Sigmoid colon (tissue), 7 donors: Measurements from ENCODE around the gene NOC3L. TPM values are rescaled to one million over a fixed set of nuclear protein-coding genes. Genes with fewer than 3 reads are reported as not detected.
A peak's percentile ranks its signal among the peaks of the same experiment; 100 is the strongest.
"Not testable (repeated sequence)": the region's sequence is repeated elsewhere in the genome, so short reads cannot be mapped to it uniquely, and the experiment has no call there.

ENCODE experiments used
- DNase-seq: peaks from one replicate; pipeline ENCODE4 v3.0.0-alpha.2; 2019
- H3K27ac ChIP-seq, 4 donors: fragments of 200-600 bp; sonication (generic); one replicate each; pipeline ENCODE4 v1.5.1; 2016 to 2019; ENCODE audit warnings: mild to moderate bottlenecking in 1 of 4
- H3K27me3 ChIP-seq, 3 donors: fragments of 200-600 bp; sonication (generic); one replicate each; pipeline ENCODE4 v1.5.1; 2019; ENCODE audit warnings: mild to moderate bottlenecking in 1 of 3
- H3K36me3 ChIP-seq, 4 donors: fragments of 200-600 bp; sonication (generic); one replicate each; pipeline ENCODE4 v1.5.1; 2016 to 2019
- H3K4me1 ChIP-seq, 4 donors: fragments of 200-600 bp; sonication (generic); one replicate each; pipeline ENCODE4 v1.5.1; 2017 to 2019
- H3K4me3 ChIP-seq, 4 donors: fragments of 200-600 bp; sonication (generic); one replicate each; pipeline ENCODE4 v1.5.1; 2017 to 2019; ENCODE audit warnings: mild to moderate bottlenecking in 2 of 4, moderate library complexity in 1 of 4
- H3K9me3 ChIP-seq, 4 donors: fragments of 200-600 bp in 3 of 4; sonication (generic) in 3 of 4; one replicate each; pipeline versions ENCODE4 v1.5.1 to v1.6.1; 2013 to 2019
- CTCF ChIP-seq, 4 experiments: fragments of 450-650 bp in 3 of 4; fragments of 200-600 bp in 1 of 4; IDR thresholded peaks; one replicate each; pipeline ENCODE4 v1.5.1; 2016 to 2019; ENCODE audit warnings: antibody characterized with exemption in 4 of 4, mild to moderate bottlenecking in 3 of 4, moderate library complexity in 2 of 4
- EP300 ChIP-seq, 4 donors: sonication (generic); formaldehyde crosslinking; IDR thresholded peaks; one replicate each; pipeline ENCODE4 v1.6.1; 2017; ENCODE audit warnings: antibody characterized with exemption in 4 of 4
- POLR2A ChIP-seq, 2 donors: fragments of 450-650 bp; IDR thresholded peaks; one replicate each; pipeline ENCODE4 v1.6.1; 2016; ENCODE audit warnings: antibody characterized with exemption in 2 of 2, mild to moderate bottlenecking in 2 of 2, moderate library complexity in 2 of 2
- POLR2AphosphoS5 ChIP-seq, 4 donors: sonication (generic); formaldehyde crosslinking; IDR thresholded peaks; one replicate each; pipeline ENCODE4 v1.6.1; 2017; ENCODE audit warnings: antibody characterized with exemption in 4 of 4
- WGBS, 2 donors: extraction: QIAGEN DNeasy Blood & Tissue Kit; methylation state at CpG; one replicate each; pipeline ENCODE4 v1.1.7; 2013; 5-methylcytosine and 5-hydroxymethylcytosine counted together
- intact Hi-C: fragments of 100-400 bp; cut with DNase I; formaldehyde crosslinking; loops from one replicate; pipeline ENCODE4 v1.15.1; 2023
- polyA plus RNA-seq, 3 donors: library from polyadenylated mRNA; stranded (reverse); fragments of 200-250 nt; gene quantifications; one replicate each; pipeline ENCODE4 v1.2.3, GENCODE V29; 2013
- total RNA-seq, 4 donors: library from RNA; depleted of rRNA; stranded (reverse); fragments of >200 nt; gene quantifications; one replicate each; pipeline ENCODE4 v1.1.0, GENCODE V29; 2016
- donor health status: healthy with polysubstance abuse.
- donor health status: Bipolar disorder and iron deficiency.
- donor health status: healthy.

NOC3L gene
- total and polyA plus RNA-seq, 7 donors, result 1.8 to 17.8 (median 14.1) TPM

GRCh38 chr10:94402204-94402842 lies 39.6 kb upstream of the NOC3L start, which contains the start of gene TBC1D12:
Gene TBC1D12, plus strand, starts transcription at chr10:94402541. Its CDS starts 73 bp downstream, at chr10:94402614.
- intact Hi-C loops, result loop anchor here (2.0 kb wide), 2 partner anchors 40 to 42 kb away; partner anchors contain the start of gene NOC3L
- no peaks in the 10 kb centered on the region for H3K36me3 ChIP-seq
- H3K27ac ChIP-seq, result peak within 1 kb of the TSS; percentile 85 to 98 (median 96)
- 1% methylated on average over 56 of the region's 56 CpGs for WGBS, 2 donors
- peaks cover 0 to 19% (median 14%) of the 10 kb centered on the region in 4 donors for H3K4me1 ChIP-seq
- peak within 1 kb of the TSS; percentile 61 to 91 (median 81) for H3K4me3 ChIP-seq
- DNase-seq, result peak; percentile 98
- no peaks in the 10 kb centered on the region for H3K27me3 ChIP-seq
- H3K9me3 ChIP-seq, result no peaks in the 10 kb centered on the region
- TF ChIP-seq POLR2A (IDR thresholded peaks at IDR 0.05) (peak; percentile 38 to 64), CTCF (IDR thresholded peaks at IDR 0.05) (no peak), POLR2AphosphoS5 (IDR thresholded peaks at IDR 0.05) (peak; percentile 79 to 90 (median 86))

- TF ChIP-seq POLR2AphosphoS5 (IDR thresholded peaks at IDR 0.05) (no peak), POLR2A (IDR thresholded peaks at IDR 0.05) (no peak), EP300 (IDR thresholded peaks at IDR 0.05) (no peak), CTCF (IDR thresholded peaks at IDR 0.05) (no peak)
- no peak for DNase-seq
- Histone ChIP-seq H3K9me3 (no peaks in the 10 kb centered on the region), H3K27ac (no peak overlapping the region), H3K4me3 (no peak overlapping the region), H3K4me1 (peaks cover 0 to 4% (median under 1%) of the 10 kb centered on the region in 4 donors), H3K36me3 (no peaks in the 10 kb centered on the region), H3K27me3 (no peaks in the 10 kb centered on the region)
- intact Hi-C loops, result no loop called here
- 92 to 97% methylated on average over 6 of the region's 6 CpGs for WGBS, 2 donors
These were observed 36.0 kb upstream of the NOC3L start for GRCh38 chr10:94398762-94399161.

- intact Hi-C loops, result no loop called here
- no peaks in the 10 kb centered on the region for H3K36me3 ChIP-seq
- 69 to 74% methylated on average over 12 of the region's 12 CpGs for WGBS, 2 donors
- TF ChIP-seq POLR2A (IDR thresholded peaks at IDR 0.05), result no peak
- no peak for TF ChIP-seq EP300 (IDR thresholded peaks at IDR 0.05)
- no peak for TF ChIP-seq CTCF (IDR thresholded peaks at IDR 0.05)
- H3K4me1 ChIP-seq, result no peaks in the 10 kb centered on the region
- no peak overlapping the region for H3K4me3 ChIP-seq
- H3K27ac ChIP-seq, result no peak overlapping the region
- H3K27me3 ChIP-seq, result no peaks in the 10 kb centered on the region
- H3K9me3 ChIP-seq, result no peaks in the 10 kb centered on the region
- no peak for DNase-seq
These were observed 35.0 kb upstream of the NOC3L start for GRCh38 chr10:94397549-94398370.

GRCh38 chr10:94392117-94392516 lies 29.4 kb upstream of the NOC3L start:
- 63 to 85% methylated on average over 9 of the region's 9 CpGs for WGBS, 2 donors
- H3K4me1 ChIP-seq, DNase-seq, H3K27me3 ChIP-seq, intact Hi-C loops, H3K4me3 ChIP-seq, H3K27ac ChIP-seq, H3K9me3 ChIP-seq, H3K36me3 ChIP-seq: not testable (repeated sequence)

- DNase-seq, H3K4me1 ChIP-seq, H3K4me3 ChIP-seq, H3K36me3 ChIP-seq, intact Hi-C loops, H3K27ac ChIP-seq, H3K9me3 ChIP-seq, H3K27me3 ChIP-seq: not testable (repeated sequence)
- WGBS, 2 donors, result 93 to 95% methylated on average over 3 of the region's 3 CpGs
These were observed 23.0 kb upstream of the NOC3L start for GRCh38 chr10:94385733-94386132.
